Activated naive CD4-positive, alpha-beta T cell treated with anti-CD3 and anti-CD28 coated beads for 36 hours (primary cell): ENCODE data around the gene GATA2. TPM values are rescaled to one million over a fixed set of nuclear protein-coding genes. Genes with fewer than 3 reads are reported as not detected.

Experiments
- CTCF ChIA-PET: fragments of 350-600 bp; sonication (Branson Sonifier 250); formaldehyde crosslinking; loops from one replicate; lab custom pipeline; 2021; ENCODE audit warnings: antibody characterized with exemption; lab: Charles Lee
- DNase-seq: peaks from one replicate; pipeline ENCODE4 v3.0.0-alpha.2; 2020
- H3K27ac Mint-ChIP-seq: one replicate; pipeline ENCODE4 v1.8.0; 2021; ENCODE audit warnings: mild to moderate bottlenecking, mixed read lengths
- H3K27me3 Mint-ChIP-seq: one replicate; pipeline ENCODE4 v1.8.0; 2021; ENCODE audit warnings: low read depth, mixed read lengths
- H3K36me3 Mint-ChIP-seq: one replicate; pipeline ENCODE4 v1.8.0; 2021; ENCODE audit warnings: low read depth, mixed read lengths
- H3K4me1 Mint-ChIP-seq: one replicate; pipeline ENCODE4 v1.8.0; 2021; ENCODE audit warnings: low read depth, mixed read lengths
- H3K4me3 Mint-ChIP-seq: one replicate; pipeline ENCODE4 v1.8.0; 2021; ENCODE audit warnings: mild to moderate bottlenecking, moderate library complexity, mixed read lengths
- H3K9me3 Mint-ChIP-seq: one replicate; pipeline ENCODE4 v1.8.0; 2021; ENCODE audit warnings: mixed read lengths
- intact Hi-C: fragments of 100-400 bp; cut with micrococcal nuclease; formaldehyde crosslinking; loops from one replicate; pipeline ENCODE4 v1.15.1; 2023
- total RNA-seq, 2 experiments: library from RNA; stranded (reverse); gene quantifications; one replicate each; pipeline ENCODE4 v1.2.3, GENCODE V29; 2021

Gene GATA2
- total RNA-seq, 2 experiments from 2014 or later, result 0.35 TPM; not detected in 1

- Mint-ChIP-seq H3K27me3 (peaks cover 44% of the 10 kb centered on the region), H3K4me1 (peaks cover 11% of the 10 kb centered on the region)
- DNase-seq, result no peak
These were observed 59.8 kb downstream of the GATA2 start for GRCh38 chr3:128432971-128433836.

DNA sequence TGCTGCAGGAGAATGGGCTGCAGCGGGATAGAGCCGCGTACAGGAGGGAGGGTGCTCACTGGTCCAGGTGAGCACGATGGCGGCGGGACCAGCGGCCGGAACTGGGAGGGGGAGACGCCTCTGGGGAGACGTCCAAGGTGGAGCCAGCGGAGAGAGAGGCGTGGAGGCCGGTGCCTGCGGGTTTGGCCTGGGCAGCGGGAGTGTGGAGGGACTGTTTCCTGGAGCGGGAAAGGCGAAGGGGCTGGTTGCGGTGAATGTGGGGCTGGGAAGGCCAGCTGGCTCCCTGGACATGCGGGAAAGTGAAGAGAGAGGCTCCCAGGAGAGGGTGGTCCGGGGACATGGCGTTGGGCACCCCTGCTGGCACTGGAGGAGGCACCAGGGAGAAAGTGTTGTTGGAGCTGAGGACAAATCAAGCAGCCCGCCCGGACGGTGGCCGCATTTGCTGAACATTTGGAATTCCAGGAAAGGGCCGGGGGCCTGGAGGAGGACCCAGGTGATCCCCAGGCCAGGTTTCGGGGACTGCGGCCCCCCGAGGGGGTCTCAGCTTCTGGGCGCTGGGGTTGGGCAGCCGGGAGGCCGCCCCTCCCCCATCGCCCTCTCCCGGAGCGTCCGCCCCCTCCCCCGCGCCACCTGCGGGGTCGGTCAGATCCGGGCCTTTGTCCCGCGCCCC lies 60.6 kb downstream of the GATA2 start:
- Mint-ChIP-seq H3K9me3 (no peaks in the 10 kb centered on the region), H3K27ac (no peak overlapping the region), H3K4me3 (peak overlapping the region; percentile 8), H3K36me3 (no peaks in the 10 kb centered on the region), H3K4me1 (peaks cover 11% of the 10 kb centered on the region), H3K27me3 (peaks cover 50% of the 10 kb centered on the region)
- DNase-seq, result no peak
- intact Hi-C loops, result no loop called here
- CTCF ChIA-PET, result no interaction called here

More at GRCh38 chr3:128432971-128433836, 59.8 kb downstream of the GATA2 start:
- Mint-ChIP-seq H3K27ac (no peak overlapping the region), H3K36me3 (no peaks in the 10 kb centered on the region), H3K4me3 (no peak overlapping the region), H3K9me3 (no peaks in the 10 kb centered on the region)
- intact Hi-C loops, result no loop called here
- CTCF ChIA-PET, result interaction anchor here (1.5 kb wide), 1 partner anchor 64 kb away, joined by 5 read pairs; no protein-coding TSS in a partner anchor

DNA sequence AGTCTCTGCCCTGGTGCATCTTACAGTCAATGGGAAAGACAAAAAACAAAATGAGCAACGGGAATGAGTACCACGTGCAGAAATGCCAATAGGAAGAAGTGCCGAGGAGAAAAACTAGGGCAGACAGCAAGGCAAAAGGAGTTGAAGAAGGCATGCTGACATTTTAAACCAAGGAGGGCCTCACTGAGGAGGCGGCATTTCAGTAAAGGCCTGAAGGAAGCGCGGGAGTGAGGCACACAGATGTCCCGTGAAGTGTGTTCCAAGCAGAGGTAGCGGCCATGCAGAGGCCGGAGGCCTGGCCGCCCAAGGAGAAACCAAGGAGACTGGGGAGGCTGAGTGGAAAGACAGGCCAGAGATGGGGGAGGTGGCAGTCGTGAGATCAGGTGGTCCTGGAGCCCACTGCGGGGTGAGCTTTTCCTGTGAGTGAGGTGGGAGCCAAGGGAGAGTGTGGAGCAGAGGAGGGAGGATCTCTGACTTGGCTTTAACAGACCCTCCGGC lies 61.1 kb downstream of the GATA2 start:
- peaks cover 11% of the 10 kb centered on the region for H3K4me1 Mint-ChIP-seq
- no peak overlapping the region for H3K4me3 Mint-ChIP-seq
- H3K9me3 Mint-ChIP-seq, result no peaks in the 10 kb centered on the region
- DNase-seq, result no peak
- H3K36me3 Mint-ChIP-seq, result no peaks in the 10 kb centered on the region
- peaks cover 51% of the 10 kb centered on the region for H3K27me3 Mint-ChIP-seq
- CTCF ChIA-PET, result no interaction called here
- no peak overlapping the region for H3K27ac Mint-ChIP-seq
- intact Hi-C loops, result no loop called here

DNA sequence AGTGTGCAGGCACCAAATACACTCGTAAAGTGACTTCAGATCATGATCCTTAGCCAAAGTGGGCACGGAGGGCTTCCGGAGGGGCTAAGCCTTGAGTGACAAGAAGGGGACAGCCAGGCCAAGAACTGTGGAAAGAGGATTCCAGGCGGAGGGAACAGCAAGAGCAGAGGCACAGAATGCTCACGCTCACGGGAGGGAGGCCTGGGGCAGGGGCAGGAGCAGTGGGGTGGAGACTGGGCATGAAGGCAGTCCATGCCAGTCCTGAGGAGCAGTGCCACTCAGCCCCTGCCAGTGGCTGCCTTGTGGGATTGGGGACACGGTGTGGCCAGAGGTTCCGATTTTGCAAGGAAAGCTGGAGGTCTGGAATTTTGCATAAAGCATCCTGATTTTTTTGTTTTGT lies 62.3 kb downstream of the GATA2 start:
- no peaks in the 10 kb centered on the region for H3K9me3 Mint-ChIP-seq
- no peak for DNase-seq
- H3K27me3 Mint-ChIP-seq, result peaks cover 44% of the 10 kb centered on the region
- H3K4me3 Mint-ChIP-seq, result no peak overlapping the region
- CTCF ChIA-PET, result interaction anchor here (1.5 to 1.8 kb wide), 3 partner anchors 10 to 66 kb away, joined by 3 to 7 read pairs (median 4); no protein-coding TSS in a partner anchor
- H3K36me3 Mint-ChIP-seq, result no peaks in the 10 kb centered on the region
- no peak overlapping the region for H3K27ac Mint-ChIP-seq
- intact Hi-C loops, result no loop called here
- H3K4me1 Mint-ChIP-seq, result peaks cover 11% of the 10 kb centered on the region

DNA sequence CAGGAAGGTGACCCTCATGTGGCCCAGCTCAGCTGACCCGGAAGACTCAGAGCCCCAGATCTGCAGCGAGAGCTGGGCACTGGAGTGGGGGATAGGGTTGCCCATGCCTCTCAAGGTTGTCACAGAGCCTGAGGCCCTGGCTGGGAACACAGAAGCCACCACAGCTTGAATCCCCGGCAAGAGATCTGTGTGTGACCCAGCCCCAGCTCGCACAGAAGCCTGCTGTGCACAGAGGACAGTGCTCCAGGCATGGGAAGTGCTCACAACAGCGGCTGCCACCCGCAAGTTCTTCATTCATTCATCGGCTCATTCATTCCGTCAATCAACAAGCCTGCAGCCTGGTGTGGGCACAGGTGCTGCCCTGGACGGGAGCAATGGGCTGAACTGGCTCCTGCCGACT lies 62.7 kb downstream of the GATA2 start:
- DNase-seq, result no peak
- Mint-ChIP-seq H3K4me1 (peaks cover 11% of the 10 kb centered on the region), H3K4me3 (no peak overlapping the region), H3K9me3 (no peaks in the 10 kb centered on the region), H3K36me3 (no peaks in the 10 kb centered on the region), H3K27me3 (peaks cover 43% of the 10 kb centered on the region), H3K27ac (no peak overlapping the region)
- intact Hi-C loops, result no loop called here
- CTCF ChIA-PET, result interaction anchor here (1.5 to 1.8 kb wide), 3 partner anchors 10 to 67 kb away, joined by 3 to 7 read pairs (median 4); no protein-coding TSS in a partner anchor

- H3K27ac Mint-ChIP-seq, result no peak overlapping the region
- H3K9me3 Mint-ChIP-seq, result no peaks in the 10 kb centered on the region
- intact Hi-C loops, result loop anchor here (5.0 kb wide), 2 partner anchors 332 to 352 kb away; no protein-coding TSS in a partner anchor
- no peaks in the 10 kb centered on the region for H3K36me3 Mint-ChIP-seq
- peaks cover 11% of the 10 kb centered on the region for H3K4me1 Mint-ChIP-seq
- no peak for DNase-seq
- CTCF ChIA-PET, result interaction anchor here (1.5 to 1.8 kb wide), 3 partner anchors 11 to 67 kb away, joined by 3 to 7 read pairs (median 4); no protein-coding TSS in a partner anchor
- peaks cover 43% of the 10 kb centered on the region for H3K27me3 Mint-ChIP-seq
- H3K4me3 Mint-ChIP-seq, result no peak overlapping the region
These were observed 63.2 kb downstream of the GATA2 start for GRCh38 chr3:128429751-128430150.

Other genes starting within 250 kb of the GATA2 start
- gene DNAJB8, start 26.3 kb downstream of the GATA2 start, total RNA-seq, result not detected
- 100 to 1,000 TPM; 124 to 129 TPM for gene RPN1, start 157.6 kb upstream of the GATA2 start, total RNA-seq
- 100 to 1,000 TPM; 222 to 228 TPM for gene RAB7A, start 233.0 kb upstream of the GATA2 start, total RNA-seq